GM21367 (cell line): ENCODE data around the gene AIF1L.
"Not testable (repeated sequence)": the region's sequence is repeated elsewhere in the genome, so short reads cannot be mapped to it uniquely, and the experiment has no call there.

Experiments used
- ATAC-seq: cut with Tn5 transposase; IDR thresholded peaks from one replicate; pipeline ENCODE4 v1.9.1; 2021; ENCODE audit not compliant: unreplicated experiment

The AIF1L gene

GRCh38 chr9:131117762-131118145 is 21.4 kb downstream of the AIF1L start:
- no peak for ATAC-seq

- no peak for ATAC-seq
Measured at GRCh38 chr9:131119600-131119999, 23.3 kb downstream of the AIF1L start.

GRCh38 chr9:131120620-131121228 is 24.4 kb downstream of the AIF1L start:
- no peak for ATAC-seq

- ATAC-seq: no peak
Measured at GRCh38 chr9:131121346-131121745, 25.0 kb downstream of the AIF1L start.

GRCh38 chr9:131122158-131122557 is 25.8 kb downstream of the AIF1L start:
- ATAC-seq: no peak

- ATAC-seq: no peak
Measured at GRCh38 chr9:131125038-131125287, 28.6 kb downstream of the AIF1L start.

GRCh38 chr9:131125288-131126058 is 29.1 kb downstream of the AIF1L start, which contains the start of gene NUP214:
NUP214 (plus strand) TSS chr9:131125586; CDS start chr9:131125705, 119 bp downstream.
- ATAC-seq: peak; percentile 94

- no peak for ATAC-seq
Measured at GRCh38 chr9:131126059-131126426, 29.7 kb downstream of the AIF1L start.

GRCh38 chr9:131129183-131129582 is 32.9 kb downstream of the AIF1L start:
- ATAC-seq: no peak

- ATAC-seq: no peak
Measured at GRCh38 chr9:131138676-131139075, 42.3 kb downstream of the AIF1L start.

- no peak for ATAC-seq
Measured at GRCh38 chr9:131140112-131140511, 43.8 kb downstream of the AIF1L start.

GRCh38 chr9:131140550-131140949 is 44.2 kb downstream of the AIF1L start:
- no peak for ATAC-seq

GRCh38 chr9:131142160-131142559 is 45.8 kb downstream of the AIF1L start:
- no peak for ATAC-seq

- ATAC-seq: no peak
Measured at GRCh38 chr9:131144201-131144600, 47.9 kb downstream of the AIF1L start.

- no peak for ATAC-seq
Measured at GRCh38 chr9:131145245-131145644, 48.9 kb downstream of the AIF1L start.

- ATAC-seq: no peak
Measured at GRCh38 chr9:131146186-131146585, 49.9 kb downstream of the AIF1L start.

- ATAC-seq: no peak
Measured at GRCh38 chr9:131148276-131148675, 51.9 kb downstream of the AIF1L start.

GRCh38 chr9:131148966-131149687 is 52.8 kb downstream of the AIF1L start:
- ATAC-seq: no peak

GRCh38 chr9:131149688-131150053 is 53.3 kb downstream of the AIF1L start:
- ATAC-seq: no peak

- no peak for ATAC-seq
Measured at GRCh38 chr9:131153595-131153994, 57.3 kb downstream of the AIF1L start.

- not testable (repeated sequence) for ATAC-seq
Measured at GRCh38 chr9:131158673-131159072, 62.3 kb downstream of the AIF1L start.

- ATAC-seq: no peak
Measured at GRCh38 chr9:131160416-131161112, 64.2 kb downstream of the AIF1L start.
